ENCODE results near the gene SULF2.

Gene SULF2

DNA sequence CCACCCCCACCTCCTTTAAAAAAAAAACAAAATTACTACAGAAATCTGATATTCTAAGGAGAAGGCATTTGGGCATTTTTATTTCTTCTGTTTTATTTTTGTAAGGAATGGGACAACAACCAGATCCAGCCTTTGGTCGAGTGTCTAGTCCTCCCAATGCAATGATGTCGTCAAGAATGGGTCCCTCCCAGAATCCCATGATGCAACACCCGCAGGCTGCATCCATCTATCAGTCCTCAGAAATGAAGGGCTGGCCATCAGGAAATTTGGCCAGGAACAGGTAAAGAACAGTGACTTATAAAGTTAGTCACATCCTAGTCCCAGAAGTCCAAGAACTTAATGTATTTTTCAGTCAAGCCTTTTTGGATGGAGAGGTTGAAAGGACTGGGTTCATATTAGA, 133.0 kb downstream of the SULF2 start:
- H3K4me3 ChIP-seq (ENCODE audit: low read length), result no peak overlapping the region
- TF ChIP-seq, protein P1, sequence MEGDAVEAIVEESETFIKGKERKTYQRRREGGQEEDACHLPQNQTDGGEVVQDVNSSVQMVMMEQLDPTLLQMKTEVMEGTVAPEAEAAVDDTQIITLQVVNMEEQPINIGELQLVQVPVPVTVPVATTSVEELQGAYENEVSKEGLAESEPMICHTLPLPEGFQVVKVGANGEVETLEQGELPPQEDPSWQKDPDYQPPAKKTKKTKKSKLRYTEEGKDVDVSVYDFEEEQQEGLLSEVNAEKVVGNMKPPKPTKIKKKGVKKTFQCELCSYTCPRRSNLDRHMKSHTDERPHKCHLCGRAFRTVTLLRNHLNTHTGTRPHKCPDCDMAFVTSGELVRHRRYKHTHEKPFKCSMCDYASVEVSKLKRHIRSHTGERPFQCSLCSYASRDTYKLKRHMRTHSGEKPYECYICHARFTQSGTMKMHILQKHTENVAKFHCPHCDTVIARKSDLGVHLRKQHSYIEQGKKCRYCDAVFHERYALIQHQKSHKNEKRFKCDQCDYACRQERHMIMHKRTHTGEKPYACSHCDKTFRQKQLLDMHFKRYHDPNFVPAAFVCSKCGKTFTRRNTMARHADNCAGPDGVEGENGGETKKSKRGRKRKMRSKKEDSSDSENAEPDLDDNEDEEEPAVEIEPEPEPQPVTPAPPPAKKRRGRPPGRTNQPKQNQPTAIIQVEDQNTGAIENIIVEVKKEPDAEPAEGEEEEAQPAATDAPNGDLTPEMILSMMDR (IDR thresholded peaks at IDR 0.05; ENCODE audit: insufficient read depth, low read depth, low read length, missing control alignments), result no peak
- DNase-seq (ENCODE audit: low read depth), result no peak

- DNase-seq (ENCODE audit: low read depth), result no peak
- no peak overlapping the region for H3K4me3 ChIP-seq (ENCODE audit: low read length)
- TF ChIP-seq, protein P1 (IDR thresholded peaks at IDR 0.05; ENCODE audit: insufficient read depth, low read depth, low read length, missing control alignments), result no peak
These were observed 136.3 kb downstream of the SULF2 start for GRCh38 chr20:47648943-47649342.

DNA sequence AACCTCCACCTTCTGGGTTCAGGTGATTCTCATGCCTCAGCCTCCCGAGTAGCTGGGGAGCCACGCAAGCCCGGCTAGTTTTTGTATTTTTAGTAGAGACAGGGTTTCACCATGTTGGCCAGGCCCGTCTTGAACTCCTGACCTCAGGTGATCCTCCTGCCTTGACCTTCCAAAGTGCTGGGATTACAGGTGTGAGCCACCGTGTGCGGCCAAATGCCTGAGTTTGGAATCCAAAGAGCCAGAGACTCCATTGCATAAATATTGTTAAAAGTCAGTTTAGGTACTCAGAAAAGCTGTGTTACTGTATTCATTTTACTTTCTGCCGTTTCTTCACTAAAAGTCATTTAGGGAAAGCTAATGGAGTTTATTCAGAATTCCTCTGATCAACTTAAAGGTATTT, 137.3 kb downstream of the SULF2 start:
- DNase-seq (ENCODE audit: low read depth), result no peak
- TF ChIP-seq, protein P1 (IDR thresholded peaks at IDR 0.05; ENCODE audit: insufficient read depth, low read depth, low read length, missing control alignments), result no peak
- no peak overlapping the region for H3K4me3 ChIP-seq (ENCODE audit: low read length)

GRCh38 chr20:47645632-47646031, 139.6 kb downstream of the SULF2 start:
- H3K4me3 ChIP-seq (ENCODE audit: low read length), result no peak overlapping the region
- TF ChIP-seq, protein P1 (IDR thresholded peaks at IDR 0.05; ENCODE audit: insufficient read depth, low read depth, low read length, missing control alignments), result no peak
- no peak for DNase-seq (ENCODE audit: low read depth)

GRCh38 chr20:47642624-47643023, 142.7 kb downstream of the SULF2 start:
- TF ChIP-seq, protein P1 (IDR thresholded peaks at IDR 0.05; ENCODE audit: insufficient read depth, low read depth, low read length, missing control alignments), result no peak
- H3K4me3 ChIP-seq (ENCODE audit: low read length), result no peak overlapping the region

DNA sequence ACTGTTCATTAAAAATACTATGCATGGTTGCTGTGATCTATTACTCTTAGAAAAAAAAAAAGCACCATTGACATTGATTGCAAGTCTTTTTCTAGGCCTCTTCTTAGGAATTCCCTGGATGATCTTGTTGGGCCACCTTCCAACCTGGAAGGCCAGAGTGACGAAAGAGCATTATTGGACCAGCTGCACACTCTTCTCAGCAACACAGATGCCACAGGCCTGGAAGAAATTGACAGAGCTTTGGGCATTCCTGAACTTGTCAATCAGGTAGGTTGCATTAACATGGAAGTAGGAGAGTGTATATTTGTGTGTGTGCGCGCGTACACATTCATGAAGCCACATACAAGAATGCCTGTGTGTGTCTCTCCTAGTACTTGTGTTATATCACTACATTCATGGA, 143.2 kb downstream of the SULF2 start:
- H3K4me3 ChIP-seq (ENCODE audit: low read length), result no peak overlapping the region
- no peak for DNase-seq (ENCODE audit: low read depth)
- TF ChIP-seq, protein P1 (IDR thresholded peaks at IDR 0.05; ENCODE audit: insufficient read depth, low read depth, low read length, missing control alignments), result no peak

More at GRCh38 chr20:47642624-47643023, 142.7 kb downstream of the SULF2 start:
- DNase-seq (ENCODE audit: low read depth), result no peak

- no peak overlapping the region for H3K4me3 ChIP-seq (ENCODE audit: low read length)
These were observed 146.4 kb downstream of the SULF2 start for GRCh38 chr20:47638851-47639250.

More at GRCh38 chr20:47638851-47639250, 146.4 kb downstream of the SULF2 start:
- no peak for DNase-seq (ENCODE audit: low read depth)
- TF ChIP-seq, protein P1 (IDR thresholded peaks at IDR 0.05; ENCODE audit: insufficient read depth, low read depth, low read length, missing control alignments), result no peak

All from epithelial cell of esophagus (primary cell).